HCT116 (cell line): ENCODE results near the gene IPCEF1. TPM values are rescaled to one million over a fixed set of nuclear protein-coding genes. Genes with fewer than 3 reads are reported as not detected.

Experiments
- ATAC-seq: fragments of 200-7000 bp; cut with Tn5 transposase; 2 replicates; pipeline ENCODE4 v1.9.1; 2020; ENCODE audit warnings: mild to moderate bottlenecking, moderate library complexity
- BruUV-seq: library from RNA; stranded (reverse); fragments of 400-500 nt; replicated peaks from 2 replicates; lab custom pipeline; 2021; lab: Mats Ljungman, UMichigan
- CTCF ChIA-PET: fragments of 300-600 bp; sonication (Branson Sonifier 250); formaldehyde crosslinking; loops from one replicate; lab custom pipeline; 2021; ENCODE audit warnings: antibody characterized with exemption; lab: Charles Lee
- POLR2A ChIA-PET: fragments of 300-600, 350-600 bp; sonication (Branson Sonifier 250); formaldehyde crosslinking; loops from one replicate; lab custom pipeline; 2021; ENCODE audit warnings: antibody characterized with exemption; lab: Charles Lee
- RAD21 ChIA-PET, 2 experiments: fragments of 300-600 bp; sonication (Branson Sonifier 250); formaldehyde crosslinking; loops; one replicate each; lab custom pipeline; 2023; ENCODE audit warnings: low total read pairs in 2 of 2; ENCODE audit not compliant: uncharacterized antibody in 2 of 2, unreplicated experiment in 2 of 2, low non-redundant PET in 1 of 2; lab: Charles Lee
- DNase-seq: peaks from one replicate; pipeline ENCODE4 v3.0.0-alpha.2; 2010; ENCODE audit warnings: low read depth, low spot score
- H2AFZ ChIP-seq: fragments of 200-600 bp; shearing (Covaris generic), sonication (generic); 2 replicates; pipeline ENCODE4 v1.6.1; 2017; ENCODE audit warnings: low read depth, mixed run types, mixed read lengths, antibody characterized with exemption, low read length; ENCODE audit not compliant: poor library complexity, severe bottlenecking
- H3K27ac ChIP-seq: 2 replicates; pipeline ENCODE4 v1.5.1; 2012; ENCODE audit warnings: low read depth, low read length
- H3K27me3 ChIP-seq: fragments of 200-600 bp; sonication (generic); 2 replicates; pipeline ENCODE4 v1.6.1; 2016; ENCODE audit warnings: mixed run types, low read length, mixed read lengths; ENCODE audit not compliant: insufficient read depth
- H3K36me3 ChIP-seq, 2 experiments: fragments of 200-500 bp in 1 of 2; fragments of 200-600 bp in 1 of 2; sonication (Bioruptor generic) in 1 of 2; sonication (generic) in 1 of 2; 2 replicates each; pipeline versions ENCODE4 v1.5.1 to v1.6.1; 2014 to 2016; ENCODE audit warnings: low read length in 2 of 2, inconsistent platforms in 1 of 2, mixed read lengths in 1 of 2, mixed run types in 1 of 2; ENCODE audit not compliant: insufficient read depth in 2 of 2, control insufficient read depth in 1 of 2
- H3K4me1 ChIP-seq, 2 experiments: fragments of 200-600 bp in 1 of 2; sonication (generic) in 1 of 2; 2 replicates each; pipeline versions ENCODE4 v1.5.1 to v1.6.1; 2012 to 2017; ENCODE audit warnings: low read length in 2 of 2, inconsistent platforms in 1 of 2, mild to moderate bottlenecking in 1 of 2, mixed read lengths in 1 of 2, mixed run types in 1 of 2, moderate library complexity in 1 of 2; ENCODE audit not compliant: insufficient read depth in 2 of 2, control insufficient read depth in 1 of 2
- H3K4me2 ChIP-seq: fragments of 200-600 bp; sonication (generic); 2 replicates; pipeline ENCODE4 v1.6.1; 2017; ENCODE audit warnings: mixed run types, low read length, mixed read lengths
- H3K4me3 ChIP-seq, 2 experiments: fragments of 200-600 bp in 1 of 2; sonication (generic) in 1 of 2; replicated peaks in 1 of 2; 2 replicates each; pipeline ENCODE4 v1.5.1; 2011 to 2016; ENCODE audit warnings: low read length in 2 of 2, control low read depth in 1 of 2, low read depth in 1 of 2, mild to moderate bottlenecking in 1 of 2, mixed read lengths in 1 of 2, mixed run types in 1 of 2
- H3K79me2 ChIP-seq: fragments of 200-600 bp; sonication (generic); 2 replicates; pipeline ENCODE4 v1.6.1; 2017; ENCODE audit warnings: mild to moderate bottlenecking, mixed run types, low read length, moderate library complexity, mixed read lengths; ENCODE audit not compliant: insufficient read depth
- H3K9ac ChIP-seq: fragments of 200-600 bp; sonication (generic); 2 replicates; pipeline ENCODE4 v1.6.1; 2016; ENCODE audit warnings: low read length, mixed read lengths
- H3K9me2 ChIP-seq: fragments of 200-600 bp; sonication (generic), shearing (Covaris generic); 2 replicates; pipeline ENCODE4 v1.6.1; 2017; ENCODE audit warnings: mixed run types, mild to moderate bottlenecking, moderate library complexity; ENCODE audit not compliant: insufficient read depth
- H3K9me3 ChIP-seq, 2 experiments: fragments of 200-500 bp in 1 of 2; fragments of 200-600 bp in 1 of 2; sonication (Bioruptor generic) in 1 of 2; sonication (generic) in 1 of 2; 2 replicates each; pipeline ENCODE4 v1.6.1; 2014 to 2017; ENCODE audit warnings: low read length in 2 of 2, mixed read lengths in 2 of 2, inconsistent platforms in 1 of 2, low read depth in 1 of 2, mild to moderate bottlenecking in 1 of 2, mixed run types in 1 of 2, moderate library complexity in 1 of 2; ENCODE audit not compliant: control insufficient read depth in 1 of 2, insufficient read depth in 1 of 2
- H4K20me1 ChIP-seq: fragments of 200-600 bp; sonication (generic), shearing (Covaris generic); 2 replicates; pipeline ENCODE4 v1.6.1; 2017; ENCODE audit warnings: mixed run types, mild to moderate bottlenecking, moderate library complexity; ENCODE audit not compliant: insufficient read depth
- CBX3 ChIP-seq: IDR thresholded peaks from 2 replicates; pipeline ENCODE4 v1.6.1; 2012; ENCODE audit warnings: low read depth
- CEBPB ChIP-seq: IDR thresholded peaks from 2 replicates; pipeline ENCODE4 v1.6.1; 2012; ENCODE audit warnings: low read depth
- ELF1 ChIP-seq: IDR thresholded peaks from 2 replicates; pipeline ENCODE4 v1.6.1; 2012; ENCODE audit warnings: low read depth, borderline replicate concordance
- EZH2 ChIP-seq: fragments of 200-600 bp; sonication (generic); IDR thresholded peaks from 2 replicates; pipeline ENCODE4 v1.6.1; 2017; ENCODE audit warnings: antibody characterized with exemption, mixed run types
- EZH2phosphoT487 ChIP-seq: fragments of 200-600 bp; IDR thresholded peaks from 2 replicates; pipeline ENCODE4 v1.6.1; 2018; ENCODE audit warnings: antibody characterized with exemption, borderline replicate concordance
- FOSL1 ChIP-seq: IDR thresholded peaks from 2 replicates; pipeline ENCODE4 v1.6.1; 2012; ENCODE audit warnings: low read depth
- JUND ChIP-seq: IDR thresholded peaks from 2 replicates; pipeline ENCODE4 v1.6.1; 2012
- POLR2AphosphoS5 ChIP-seq: IDR thresholded peaks from 2 replicates; pipeline ENCODE4 v1.6.1; 2011; ENCODE audit warnings: mild to moderate bottlenecking, low read depth, low read length, moderate library complexity
- RAD21 ChIP-seq: IDR thresholded peaks from 2 replicates; pipeline ENCODE4 v1.6.1; 2012; ENCODE audit warnings: low read depth, mild to moderate bottlenecking
- SIN3A ChIP-seq: IDR thresholded peaks from 2 replicates; pipeline ENCODE4 v1.6.1; 2012; ENCODE audit warnings: low read depth
- SP1 ChIP-seq: IDR thresholded peaks from 2 replicates; pipeline ENCODE4 v1.6.1; 2012; ENCODE audit warnings: low read depth
- SRF ChIP-seq: IDR thresholded peaks from 2 replicates; pipeline ENCODE4 v1.6.1; 2012; ENCODE audit warnings: low read depth
- TCF7L2 ChIP-seq: IDR thresholded peaks from 2 replicates; pipeline ENCODE4 v1.7.0; 2011; ENCODE audit warnings: borderline replicate concordance, inconsistent platforms; ENCODE audit not compliant: insufficient read depth, insufficient read length; ENCODE audit errors: extremely low read depth
- ZBTB33 ChIP-seq: IDR thresholded peaks from 2 replicates; pipeline ENCODE4 v1.6.1; 2011; ENCODE audit warnings: mild to moderate bottlenecking, low read length, moderate library complexity; ENCODE audit not compliant: insufficient replicate concordance; ENCODE audit errors: extremely low read depth
- ZFX ChIP-seq: fragments of 450-650 bp; IDR thresholded peaks from 2 replicates; pipeline ENCODE4 v1.6.1; 2017
- ZNF274 ChIP-seq: fragments of 200-500 bp; sonication (Bioruptor generic); IDR thresholded peaks from 2 replicates; pipeline ENCODE4 v1.6.1; 2014; ENCODE audit warnings: mild to moderate bottlenecking, low read depth, low read length, inconsistent platforms
- intact Hi-C: fragments of 100-400 bp; cut with micrococcal nuclease; formaldehyde crosslinking; loops from 2 replicates; pipeline ENCODE4 v1.10.0; 2022
- total RNA-seq: library from RNA; stranded (reverse); gene quantifications from one replicate; pipeline ENCODE4 v1.2.1, GENCODE V29; 2021; ENCODE audit not compliant: unreplicated experiment
- TF ChIP-seq, protein P1 (sequence below), 3 experiments: fragments of 200-600 bp in 1 of 3; sonication (generic) in 1 of 3; IDR thresholded peaks in 2 of 3; conservative IDR thresholded peaks in 1 of 3; 2 replicates each; pipeline ENCODE4 v1.5.1; 2012 to 2017; ENCODE audit warnings: low read depth in 2 of 3, low read length in 2 of 3, antibody characterized with exemption in 1 of 3, borderline replicate concordance in 1 of 3, control low read depth in 1 of 3, mild to moderate bottlenecking in 1 of 3, mixed read lengths in 1 of 3, mixed run types in 1 of 3, moderate library complexity in 1 of 3; ENCODE audit not compliant: insufficient read depth in 1 of 3
- TF ChIP-seq, protein P2 (sequence below): IDR thresholded peaks from 2 replicates; pipeline ENCODE4 v1.6.1; 2012
- TF ChIP-seq, protein P3 (sequence below): IDR thresholded peaks from 2 replicates; pipeline ENCODE4 v1.6.1; 2012; ENCODE audit warnings: low read depth

The IPCEF1 gene
- total RNA-seq, 1 experiment from 2014 or later, result 0.32 TPM

DNA sequence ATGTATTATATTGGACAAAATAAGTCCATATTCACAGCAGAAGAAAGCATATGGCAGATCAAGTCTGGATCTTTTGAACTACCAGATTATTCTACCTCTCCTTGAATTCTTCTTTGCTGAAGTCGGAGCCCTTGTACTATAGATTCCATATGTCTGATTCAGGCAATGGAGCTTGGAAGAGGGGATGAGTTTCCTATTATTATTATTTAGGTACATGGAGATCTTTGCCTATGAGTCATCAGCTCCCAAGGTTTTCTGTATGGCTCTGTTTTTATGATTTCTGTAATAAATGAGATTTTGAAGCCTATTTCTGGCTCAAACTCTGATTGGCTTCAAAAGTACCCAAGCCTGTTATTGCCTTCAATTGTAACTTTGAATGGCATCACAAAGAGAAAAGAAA is 245.6 kb downstream of the IPCEF1 start:
- H3K27ac ChIP-seq, result no peak overlapping the region
- CTCF ChIA-PET, result no interaction called here
- no peak for TF ChIP-seq ZBTB33
- TF ChIP-seq, protein P1, sequence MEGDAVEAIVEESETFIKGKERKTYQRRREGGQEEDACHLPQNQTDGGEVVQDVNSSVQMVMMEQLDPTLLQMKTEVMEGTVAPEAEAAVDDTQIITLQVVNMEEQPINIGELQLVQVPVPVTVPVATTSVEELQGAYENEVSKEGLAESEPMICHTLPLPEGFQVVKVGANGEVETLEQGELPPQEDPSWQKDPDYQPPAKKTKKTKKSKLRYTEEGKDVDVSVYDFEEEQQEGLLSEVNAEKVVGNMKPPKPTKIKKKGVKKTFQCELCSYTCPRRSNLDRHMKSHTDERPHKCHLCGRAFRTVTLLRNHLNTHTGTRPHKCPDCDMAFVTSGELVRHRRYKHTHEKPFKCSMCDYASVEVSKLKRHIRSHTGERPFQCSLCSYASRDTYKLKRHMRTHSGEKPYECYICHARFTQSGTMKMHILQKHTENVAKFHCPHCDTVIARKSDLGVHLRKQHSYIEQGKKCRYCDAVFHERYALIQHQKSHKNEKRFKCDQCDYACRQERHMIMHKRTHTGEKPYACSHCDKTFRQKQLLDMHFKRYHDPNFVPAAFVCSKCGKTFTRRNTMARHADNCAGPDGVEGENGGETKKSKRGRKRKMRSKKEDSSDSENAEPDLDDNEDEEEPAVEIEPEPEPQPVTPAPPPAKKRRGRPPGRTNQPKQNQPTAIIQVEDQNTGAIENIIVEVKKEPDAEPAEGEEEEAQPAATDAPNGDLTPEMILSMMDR (IDR thresholded peaks at IDR 0.05 in 2 of 3, conservative IDR thresholded peaks at IDR 0.05 in 1 of 3; ENCODE audit: borderline replicate concordance in 1 of 3, insufficient read depth in 1 of 3, low read depth in 2 of 3, low read length in 2 of 3), result no peak
- no peak for TF ChIP-seq TCF7L2
- no peak for TF ChIP-seq POLR2AphosphoS5
- TF ChIP-seq RAD21, result no peak
- no peak for TF ChIP-seq CBX3
- no peak for TF ChIP-seq CEBPB
- TF ChIP-seq ELF1, result no peak
- TF ChIP-seq ZNF274, result no peak
- TF ChIP-seq, protein P2, sequence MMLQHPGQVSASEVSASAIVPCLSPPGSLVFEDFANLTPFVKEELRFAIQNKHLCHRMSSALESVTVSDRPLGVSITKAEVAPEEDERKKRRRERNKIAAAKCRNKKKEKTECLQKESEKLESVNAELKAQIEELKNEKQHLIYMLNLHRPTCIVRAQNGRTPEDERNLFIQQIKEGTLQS, result no peak
- TF ChIP-seq SIN3A, result no peak
- no peak for TF ChIP-seq EZH2
- TF ChIP-seq SRF, result no peak
- no peak for TF ChIP-seq SP1
- TF ChIP-seq EZH2phosphoT487, result no peak
- no peak for TF ChIP-seq FOSL1
- TF ChIP-seq JUND, result no peak
- TF ChIP-seq, protein P3, sequence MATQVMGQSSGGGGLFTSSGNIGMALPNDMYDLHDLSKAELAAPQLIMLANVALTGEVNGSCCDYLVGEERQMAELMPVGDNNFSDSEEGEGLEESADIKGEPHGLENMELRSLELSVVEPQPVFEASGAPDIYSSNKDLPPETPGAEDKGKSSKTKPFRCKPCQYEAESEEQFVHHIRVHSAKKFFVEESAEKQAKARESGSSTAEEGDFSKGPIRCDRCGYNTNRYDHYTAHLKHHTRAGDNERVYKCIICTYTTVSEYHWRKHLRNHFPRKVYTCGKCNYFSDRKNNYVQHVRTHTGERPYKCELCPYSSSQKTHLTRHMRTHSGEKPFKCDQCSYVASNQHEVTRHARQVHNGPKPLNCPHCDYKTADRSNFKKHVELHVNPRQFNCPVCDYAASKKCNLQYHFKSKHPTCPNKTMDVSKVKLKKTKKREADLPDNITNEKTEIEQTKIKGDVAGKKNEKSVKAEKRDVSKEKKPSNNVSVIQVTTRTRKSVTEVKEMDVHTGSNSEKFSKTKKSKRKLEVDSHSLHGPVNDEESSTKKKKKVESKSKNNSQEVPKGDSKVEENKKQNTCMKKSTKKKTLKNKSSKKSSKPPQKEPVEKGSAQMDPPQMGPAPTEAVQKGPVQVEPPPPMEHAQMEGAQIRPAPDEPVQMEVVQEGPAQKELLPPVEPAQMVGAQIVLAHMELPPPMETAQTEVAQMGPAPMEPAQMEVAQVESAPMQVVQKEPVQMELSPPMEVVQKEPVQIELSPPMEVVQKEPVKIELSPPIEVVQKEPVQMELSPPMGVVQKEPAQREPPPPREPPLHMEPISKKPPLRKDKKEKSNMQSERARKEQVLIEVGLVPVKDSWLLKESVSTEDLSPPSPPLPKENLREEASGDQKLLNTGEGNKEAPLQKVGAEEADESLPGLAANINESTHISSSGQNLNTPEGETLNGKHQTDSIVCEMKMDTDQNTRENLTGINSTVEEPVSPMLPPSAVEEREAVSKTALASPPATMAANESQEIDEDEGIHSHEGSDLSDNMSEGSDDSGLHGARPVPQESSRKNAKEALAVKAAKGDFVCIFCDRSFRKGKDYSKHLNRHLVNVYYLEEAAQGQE, result no peak
- no peak for TF ChIP-seq ZFX
- TF ChIP-seq, all 23 proteins: peak for 0
- POLR2A ChIA-PET, result no interaction called here
- Histone ChIP-seq H2AFZ (no peak overlapping the region), H3K79me2 (no peaks in the 10 kb centered on the region), H3K9me2 (no peaks in the 10 kb centered on the region), H3K36me3 (no peaks in the 10 kb centered on the region), H3K4me2 (no peak overlapping the region), H3K27me3 (peaks cover 3% of the 10 kb centered on the region), H3K9me3 (no peaks in the 10 kb centered on the region), H3K4me1 (peaks cover 0 to 6% of the 10 kb centered on the region in 2 experiments; a peak in 2 of 4 replicates), H3K4me3 (no peak overlapping the region), H4K20me1 (no peaks in the 10 kb centered on the region), H3K9ac (no peak overlapping the region)
- no TSS peak for BruUV-seq
- no peak for DNase-seq
- no peak for ATAC-seq
- RAD21 ChIA-PET, result no interaction called here
- intact Hi-C loops, result no loop called here
